ENCODE measurements around the gene ADAM15.

Gene ADAM15

GRCh38 chr1:155082301-155083051, 31.4 kb downstream of the ADAM15 start:
- no peak for TF ChIP-seq CTCF (IDR thresholded peaks at IDR 0.05; ENCODE audit: low read depth, low read length, missing control alignments)
- no peak for DNase-seq (ENCODE audit: extremely low read depth, low read depth)
- H3K4me3 ChIP-seq (replicated peaks; ENCODE audit: low read depth, low read length): no peak overlapping the region

- TF ChIP-seq CTCF (IDR thresholded peaks at IDR 0.05; ENCODE audit: low read depth, low read length, missing control alignments): no peak
- no peak overlapping the region for H3K4me3 ChIP-seq (replicated peaks; ENCODE audit: low read depth, low read length)
- no peak for DNase-seq (ENCODE audit: extremely low read depth, low read depth)
These were observed 32.0 kb downstream of the ADAM15 start for GRCh38 chr1:155083052-155083541.

- DNase-seq (ENCODE audit: extremely low read depth, low read depth): no peak
- TF ChIP-seq CTCF (IDR thresholded peaks at IDR 0.05; ENCODE audit: low read depth, low read length, missing control alignments): no peak
- H3K4me3 ChIP-seq (replicated peaks; ENCODE audit: low read depth, low read length): peak overlapping the region; percentile 63
These were observed 33.0 kb downstream of the ADAM15 start for GRCh38 chr1:155083865-155084721.

GRCh38 chr1:155084722-155085503, 33.8 kb downstream of the ADAM15 start:
- H3K4me3 ChIP-seq (replicated peaks; ENCODE audit: low read depth, low read length): peak overlapping the region; percentile 63
- TF ChIP-seq CTCF (IDR thresholded peaks at IDR 0.05; ENCODE audit: low read depth, low read length, missing control alignments): peak; percentile 88

GRCh38 chr1:155085504-155086127, 34.5 kb downstream of the ADAM15 start:
- no peak for DNase-seq (ENCODE audit: extremely low read depth, low read depth)
- no peak for TF ChIP-seq CTCF (IDR thresholded peaks at IDR 0.05; ENCODE audit: low read depth, low read length, missing control alignments)
- H3K4me3 ChIP-seq (replicated peaks; ENCODE audit: low read depth, low read length): peak overlapping the region; percentile 63

More at GRCh38 chr1:155084722-155085503, 33.8 kb downstream of the ADAM15 start:
- DNase-seq (ENCODE audit: extremely low read depth, low read depth): peak; percentile 75
